Liver (tissue), 3 donors: ENCODE results near the gene PCDHGA7.

Experiments used
- ATF3 ChIP-seq: IDR thresholded peaks from 2 replicates; pipeline ENCODE4 v1.6.1; 2016; ENCODE audit warnings: antibody characterized with exemption
- REST ChIP-seq: IDR thresholded peaks from 2 replicates; pipeline ENCODE4 v1.6.1; 2016; ENCODE audit warnings: antibody characterized with exemption, mild to moderate bottlenecking
- YY1 ChIP-seq: IDR thresholded peaks from 2 replicates; pipeline ENCODE4 v1.6.1; 2016; ENCODE audit warnings: antibody characterized with exemption, mild to moderate bottlenecking
- TF ChIP-seq, protein P1 (sequence below): fragments of 150-350 bp; IDR thresholded peaks from 2 replicates; pipeline ENCODE4 v1.5.1; 2017; ENCODE audit warnings: improper control_type of control experiment, low read depth, low read length; ENCODE audit not compliant: missing input control
- donor health status: healthy.
- donor health status: healthy.

DNA sequence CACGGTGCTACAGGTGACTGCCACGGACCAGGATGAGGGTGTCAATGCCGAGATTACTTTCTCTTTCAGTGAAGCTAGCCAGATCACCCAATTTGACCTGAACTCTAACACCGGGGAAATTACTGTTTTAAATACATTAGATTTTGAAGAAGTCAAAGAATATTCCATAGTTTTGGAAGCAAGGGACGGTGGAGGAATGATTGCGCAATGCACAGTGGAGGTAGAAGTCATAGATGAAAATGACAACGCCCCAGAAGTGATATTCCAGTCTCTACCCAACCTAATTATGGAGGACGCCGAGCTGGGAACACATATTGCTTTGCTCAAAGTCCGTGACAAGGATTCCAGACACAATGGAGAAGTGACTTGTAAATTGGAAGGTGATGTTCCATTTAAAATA is 6.1 kb downstream of the PCDHGA7 start:
- TF ChIP-seq REST = no peak
- TF ChIP-seq, protein P1, sequence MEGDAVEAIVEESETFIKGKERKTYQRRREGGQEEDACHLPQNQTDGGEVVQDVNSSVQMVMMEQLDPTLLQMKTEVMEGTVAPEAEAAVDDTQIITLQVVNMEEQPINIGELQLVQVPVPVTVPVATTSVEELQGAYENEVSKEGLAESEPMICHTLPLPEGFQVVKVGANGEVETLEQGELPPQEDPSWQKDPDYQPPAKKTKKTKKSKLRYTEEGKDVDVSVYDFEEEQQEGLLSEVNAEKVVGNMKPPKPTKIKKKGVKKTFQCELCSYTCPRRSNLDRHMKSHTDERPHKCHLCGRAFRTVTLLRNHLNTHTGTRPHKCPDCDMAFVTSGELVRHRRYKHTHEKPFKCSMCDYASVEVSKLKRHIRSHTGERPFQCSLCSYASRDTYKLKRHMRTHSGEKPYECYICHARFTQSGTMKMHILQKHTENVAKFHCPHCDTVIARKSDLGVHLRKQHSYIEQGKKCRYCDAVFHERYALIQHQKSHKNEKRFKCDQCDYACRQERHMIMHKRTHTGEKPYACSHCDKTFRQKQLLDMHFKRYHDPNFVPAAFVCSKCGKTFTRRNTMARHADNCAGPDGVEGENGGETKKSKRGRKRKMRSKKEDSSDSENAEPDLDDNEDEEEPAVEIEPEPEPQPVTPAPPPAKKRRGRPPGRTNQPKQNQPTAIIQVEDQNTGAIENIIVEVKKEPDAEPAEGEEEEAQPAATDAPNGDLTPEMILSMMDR = no peak
- TF ChIP-seq YY1 = no peak
- TF ChIP-seq ATF3 = no peak
